HL-60/S4 (cell line): Measurements from ENCODE around the gene FAM98C.
"Not testable (repeated sequence)": the region's sequence is repeated elsewhere in the genome, so short reads cannot be mapped to it uniquely, and the experiment has no call there.

Experiments
- in situ Hi-C: fragments of 300-500 bp; cut with MboI; formaldehyde crosslinking; loops from 2 replicates; pipeline ENCODE4 v1.14.3; 2022; ENCODE audit warnings: low sequenced_read_pairs

FAM98C gene

GRCh38 chr19:38402967-38403674 lies at the start of gene FAM98C:
Gene FAM98C, plus strand, starts transcription at chr19:38403093. Its CDS starts 61 bp downstream, at chr19:38403154.
- in situ Hi-C loops: loop anchor here (10.0 to 25.0 kb wide), 2 partner anchors 232 to 534 kb away; partner anchors contain the start of genes MRPS12 and SARS2

- in situ Hi-C loops: no loop called here
Measured at GRCh38 chr19:38355728-38356725, 46.9 kb upstream of the FAM98C start.

GRCh38 chr19:38358071-38358470 lies 44.8 kb upstream of the FAM98C start:
- in situ Hi-C loops: no loop called here

- in situ Hi-C loops: no loop called here
Measured at GRCh38 chr19:38359242-38360021, 43.5 kb upstream of the FAM98C start.

DNA sequence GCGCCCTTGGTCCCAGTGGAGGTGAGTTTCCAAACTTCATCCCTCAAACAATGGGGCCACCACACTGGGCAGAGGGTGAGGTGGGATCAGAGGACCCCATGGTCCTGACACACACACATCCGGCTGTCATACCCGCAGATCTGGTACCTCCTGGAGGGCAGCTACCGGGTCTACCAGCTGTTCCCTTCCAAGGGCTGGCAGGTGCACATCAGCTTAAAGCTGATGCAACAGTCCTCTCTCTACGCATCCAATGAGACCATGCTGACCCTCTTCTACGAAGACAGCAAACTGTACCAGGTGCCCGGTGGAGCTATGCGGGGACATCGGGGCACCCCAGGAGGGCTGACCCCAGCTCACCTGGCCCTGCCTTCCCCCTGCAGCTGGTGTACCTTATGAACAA lies 42.5 kb upstream of the FAM98C start:
- in situ Hi-C loops: no loop called here

- in situ Hi-C loops: no loop called here
Measured at GRCh38 chr19:38360839-38361631, 41.9 kb upstream of the FAM98C start.

DNA sequence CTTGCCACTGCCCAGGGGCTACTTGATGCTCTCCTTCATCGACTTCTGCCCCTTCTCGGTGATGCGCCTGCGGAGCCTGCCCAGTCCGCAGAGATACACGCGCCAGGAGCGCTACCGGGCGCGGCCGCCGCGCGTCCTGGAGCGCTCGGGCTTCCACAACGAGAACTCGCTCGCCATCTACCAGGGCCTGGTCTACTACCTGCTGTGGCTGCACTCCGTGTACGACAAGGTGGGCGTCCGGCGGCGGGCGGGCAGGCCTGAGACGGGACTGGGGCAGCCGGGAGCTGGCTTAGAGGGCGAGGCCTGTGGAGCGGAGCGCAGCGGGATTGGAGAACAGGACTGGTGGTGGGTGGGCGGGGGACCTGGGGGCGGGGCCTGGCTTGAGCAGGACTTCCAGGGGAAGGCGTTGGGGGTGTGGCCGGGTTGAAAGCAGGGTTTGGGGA lies 41.2 kb upstream of the FAM98C start:
- in situ Hi-C loops: no loop called here

DNA sequence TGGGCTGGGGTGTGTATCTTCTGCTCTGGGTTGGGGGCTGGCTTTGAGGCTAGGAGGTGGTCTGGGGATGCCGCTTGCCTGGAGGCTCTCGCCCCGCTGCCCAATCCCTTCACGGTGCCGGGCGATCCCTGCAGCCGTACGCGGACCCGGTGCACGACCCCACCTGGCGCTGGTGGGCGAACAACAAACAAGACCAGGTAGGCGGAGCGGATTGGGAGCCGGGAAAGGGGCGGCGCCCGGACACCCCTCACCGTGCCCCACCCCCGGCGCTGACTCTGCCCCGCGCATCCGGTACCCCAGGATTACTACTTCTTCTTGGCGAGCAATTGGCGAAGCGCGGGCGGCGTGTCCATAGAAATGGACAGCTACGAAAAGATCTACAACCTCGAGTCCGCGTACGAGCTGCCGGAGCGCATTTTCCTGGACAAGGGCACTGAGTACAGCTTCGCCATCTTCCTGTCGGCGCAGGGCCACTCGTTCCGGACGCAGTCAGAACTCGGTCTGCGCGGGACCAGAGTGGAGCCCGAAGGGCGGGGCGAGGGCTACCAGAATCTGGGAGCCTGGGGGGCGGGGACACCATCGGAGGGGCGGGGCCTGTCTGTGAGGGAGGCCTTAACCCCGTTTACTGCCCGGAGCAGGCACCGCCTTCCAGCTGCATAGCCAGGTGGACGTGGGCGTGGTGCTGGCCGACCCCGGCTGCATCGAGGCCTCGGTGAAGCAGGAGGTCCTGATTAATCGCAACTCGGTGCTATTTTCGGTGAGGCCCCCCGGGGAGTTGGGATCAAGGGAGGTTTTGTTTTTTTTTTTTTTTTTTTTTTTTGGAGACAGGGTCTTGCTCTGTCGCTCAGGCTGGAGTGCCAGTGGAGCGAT lies 40.6 kb upstream of the FAM98C start:
- in situ Hi-C loops: no loop called here

DNA sequence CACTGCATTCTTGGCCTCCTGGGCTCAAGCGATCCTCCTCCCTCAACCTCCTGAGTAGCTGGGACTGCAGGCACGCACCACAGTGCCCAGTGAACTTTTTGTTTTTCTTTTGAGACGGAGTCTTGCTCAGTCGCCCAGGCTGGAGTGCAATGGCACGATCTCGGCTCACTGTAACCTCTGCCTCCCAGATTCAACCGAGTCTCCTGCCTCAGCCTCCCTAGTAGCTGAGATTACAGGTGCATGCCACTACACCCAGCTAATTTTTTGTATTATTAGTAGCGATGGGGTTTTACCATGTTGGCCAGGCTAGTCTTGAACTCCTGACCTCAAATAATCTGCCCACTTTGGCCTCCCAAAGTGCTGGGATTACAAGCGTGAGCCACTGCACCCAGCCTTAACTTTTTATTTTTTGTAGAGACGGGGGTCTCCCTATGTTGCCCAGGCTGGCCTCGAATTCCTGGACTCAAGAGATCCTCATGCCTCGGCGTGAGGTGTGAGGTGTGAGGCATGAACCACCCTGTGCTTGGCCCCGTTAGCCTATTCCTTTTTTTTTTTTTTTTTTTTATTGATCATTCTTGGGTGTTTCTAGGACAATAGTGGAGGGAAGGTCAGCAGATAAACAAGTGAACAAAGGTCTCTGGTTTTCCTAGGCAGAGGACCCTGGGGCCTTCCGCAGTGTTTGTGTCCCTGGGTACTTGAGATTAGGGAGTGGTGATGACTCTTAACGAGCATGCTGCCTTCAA lies 39.8 kb upstream of the FAM98C start:
- in situ Hi-C loops: not testable (repeated sequence)

DNA sequence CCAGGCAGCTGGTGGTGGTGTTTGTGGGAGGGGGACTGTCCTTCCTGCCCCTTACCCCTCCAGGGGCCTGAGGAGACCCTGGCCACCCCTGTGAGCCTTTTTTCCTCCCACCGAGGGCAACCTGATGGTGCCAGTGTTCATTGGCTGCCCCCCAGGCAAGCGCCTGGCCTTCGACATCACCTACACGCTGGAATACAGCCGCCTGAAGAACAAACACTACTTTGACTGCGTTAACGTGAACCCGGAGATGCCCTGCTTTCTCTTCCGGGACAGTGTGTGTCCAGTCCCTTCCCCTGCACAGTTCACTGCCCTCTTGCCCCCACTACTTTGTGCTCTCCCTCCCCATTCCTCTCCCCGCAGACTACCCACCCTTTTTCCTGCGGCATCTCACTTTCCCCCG lies 35.9 kb upstream of the FAM98C start:
- in situ Hi-C loops: no loop called here

GRCh38 chr19:38369584-38369983 lies 33.3 kb upstream of the FAM98C start:
- in situ Hi-C loops: no loop called here

DNA sequence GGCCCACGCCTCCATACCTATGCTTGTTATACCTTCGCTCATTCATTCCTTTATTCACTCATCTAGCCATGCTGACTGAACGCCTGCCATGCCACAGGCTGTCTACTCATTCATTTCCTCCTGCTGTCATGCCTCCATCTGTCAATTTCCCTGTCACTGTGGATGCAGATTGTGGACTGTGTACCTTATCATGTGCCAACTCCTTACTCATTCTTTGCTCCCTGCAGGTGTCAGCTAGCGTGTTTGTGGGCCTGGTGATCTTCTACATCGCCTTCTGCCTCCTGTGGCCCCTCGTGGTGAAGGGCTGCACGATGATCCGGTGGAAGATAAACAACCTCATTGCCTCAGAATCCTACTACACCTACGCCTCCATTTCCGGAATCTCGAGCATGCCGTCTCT lies 32.6 kb upstream of the FAM98C start:
- in situ Hi-C loops: no loop called here

DNA sequence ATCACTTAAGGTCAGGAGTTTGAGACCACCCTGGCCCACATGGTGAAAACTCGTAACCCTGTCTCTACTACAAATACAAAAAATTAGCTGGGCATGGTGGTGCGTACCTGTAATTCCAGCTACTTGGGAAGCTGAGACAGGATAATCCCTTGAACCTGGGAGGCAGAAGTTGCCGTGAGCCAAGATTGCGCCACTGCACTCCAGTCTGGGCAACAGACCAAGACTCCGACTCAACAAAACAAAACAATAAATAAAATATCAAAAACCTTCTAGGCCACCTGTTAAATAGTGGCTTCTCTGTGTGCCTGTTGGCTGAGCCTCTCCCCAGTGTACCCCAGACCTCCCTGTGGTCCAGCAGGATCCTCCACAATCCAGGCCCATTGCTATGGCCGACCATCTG lies 31.8 kb upstream of the FAM98C start:
- in situ Hi-C loops: no loop called here

DNA sequence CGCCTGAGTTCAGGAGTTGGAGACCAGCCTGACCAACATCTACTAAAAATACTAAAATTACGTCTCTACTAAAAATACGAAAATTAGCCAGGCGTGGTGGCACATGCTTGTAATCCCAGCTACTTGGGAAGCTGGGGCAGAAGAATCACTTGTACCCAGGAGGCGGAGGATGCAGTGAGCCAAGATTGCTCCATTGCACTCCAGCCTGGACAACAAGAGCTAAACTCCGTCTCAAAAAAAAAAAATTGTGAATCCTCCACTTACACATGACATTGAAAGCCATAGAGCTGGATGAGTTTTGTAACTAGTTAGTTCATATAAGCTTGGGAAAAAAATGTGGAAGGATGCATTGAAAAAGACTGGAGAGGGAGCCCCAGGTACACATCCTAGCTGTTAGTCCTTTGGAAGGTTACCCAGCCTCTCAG lies 29.0 kb upstream of the FAM98C start:
- in situ Hi-C loops: no loop called here

GRCh38 chr19:38374332-38375097 lies 28.4 kb upstream of the FAM98C start, which contains the start of gene PSMD8:
Gene PSMD8, plus strand, starts transcription at chr19:38374571. Its CDS starts 31 bp downstream, at chr19:38374602.
- in situ Hi-C loops: no loop called here

DNA sequence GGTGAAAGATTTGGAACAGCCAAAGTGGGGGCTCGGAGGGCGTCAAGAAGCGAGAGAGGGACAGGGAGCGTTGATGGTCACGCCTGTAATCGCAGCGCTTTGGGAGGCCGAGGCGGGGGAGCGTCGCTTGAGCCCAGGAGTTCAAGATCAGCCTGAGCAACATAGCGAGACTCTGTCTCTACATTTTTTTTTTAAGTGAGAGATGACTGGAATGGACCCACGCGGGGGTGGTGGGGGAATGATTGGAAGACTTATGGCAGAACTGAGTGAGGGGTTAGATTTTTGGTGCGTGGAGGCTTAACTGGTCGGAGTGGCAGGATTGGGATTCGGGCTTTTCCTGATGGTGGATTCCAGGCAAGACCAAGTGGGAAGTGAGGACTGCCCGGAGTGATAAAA lies 27.8 kb upstream of the FAM98C start:
- in situ Hi-C loops: no loop called here

- in situ Hi-C loops: no loop called here
Measured at GRCh38 chr19:38375748-38376147, 27.1 kb upstream of the FAM98C start.

GRCh38 chr19:38376576-38376975 lies 26.3 kb upstream of the FAM98C start:
- in situ Hi-C loops: no loop called here
